Stimulated activated CD8-positive, alpha-beta memory T cell treated with anti-CD3 and anti-CD28 coated beads, Interleukin-7, amount 100 ng/mL, for 4 hours (primary cell): ENCODE measurements around the gene ALG10.
"Not testable (repeated sequence)": the region's sequence is repeated elsewhere in the genome, so short reads cannot be mapped to it uniquely, and the experiment has no call there.

Experiments used
- DNase-seq, 2 donors: peaks; one replicate each; pipeline ENCODE4 v3.0.0-alpha.2; 2020; ENCODE audit warnings: low read depth in 2 of 2

ALG10 gene

GRCh38 chr12:34022079-34022830, at the start of gene ALG10:
ALG10 (plus strand) TSS chr12:34022496; CDS start chr12:34022600, 104 bp downstream.
- DNase-seq = peak; percentile 94 to 96

- DNase-seq = not testable (repeated sequence)
Measured at GRCh38 chr12:33972884-33973283, 49.4 kb upstream of the ALG10 start.

GRCh38 chr12:33977887-33978286, 44.4 kb upstream of the ALG10 start:
- DNase-seq = no peak

- no peak for DNase-seq
Measured at GRCh38 chr12:33988197-33988805, 34.0 kb upstream of the ALG10 start.

GRCh38 chr12:33988913-33989312, 33.4 kb upstream of the ALG10 start:
- no peak for DNase-seq

- no peak for DNase-seq
Measured at GRCh38 chr12:33994857-33995808, 27.2 kb upstream of the ALG10 start.

- DNase-seq = not testable (repeated sequence)
Measured at GRCh38 chr12:34008835-34009234, 13.5 kb upstream of the ALG10 start.

- no peak for DNase-seq
Measured at GRCh38 chr12:34016361-34016760, 5.9 kb upstream of the ALG10 start.

- DNase-seq = no peak
Measured at GRCh38 chr12:34021071-34021470, 1.2 kb upstream of the ALG10 start.

- not testable (repeated sequence) for DNase-seq
Measured at GRCh38 chr12:34027661-34028060, 5.4 kb downstream of the ALG10 start.

- no peak for DNase-seq
Measured at GRCh38 chr12:34030591-34030990, 8.3 kb downstream of the ALG10 start.

GRCh38 chr12:34033628-34034296, 11.5 kb downstream of the ALG10 start:
- DNase-seq = no peak

- DNase-seq = not testable (repeated sequence)
Measured at GRCh38 chr12:34038357-34038756, 16.1 kb downstream of the ALG10 start.

- DNase-seq = no peak
Measured at GRCh38 chr12:34046570-34046969, 24.3 kb downstream of the ALG10 start.

GRCh38 chr12:34047855-34048254, 25.6 kb downstream of the ALG10 start:
- not testable (repeated sequence) for DNase-seq

GRCh38 chr12:34048714-34049113, 26.4 kb downstream of the ALG10 start:
- DNase-seq = no peak

GRCh38 chr12:34051486-34051885, 29.2 kb downstream of the ALG10 start:
- DNase-seq = no peak

GRCh38 chr12:34054938-34055337, 32.6 kb downstream of the ALG10 start:
- no peak for DNase-seq
